Suppressor macrophage treated with lipopolysaccharide for 4 hours (primary cell): ENCODE measurements around the gene A4GALT.

Experiments
- DNase-seq: peaks from one replicate; pipeline ENCODE4 v3.0.0-alpha.2; 2020

A4GALT gene

GRCh38 chr22:42646569-42647525 is 73.8 kb downstream of the A4GALT start:
- DNase-seq, result no peak

- no peak for DNase-seq
Observed at GRCh38 chr22:42645938-42646568, 74.6 kb downstream of the A4GALT start.

GRCh38 chr22:42645341-42645937 is 75.2 kb downstream of the A4GALT start:
- DNase-seq, result no peak

- DNase-seq, result peak; percentile 35
Observed at GRCh38 chr22:42644422-42645340, 76.0 kb downstream of the A4GALT start.

- DNase-seq, result no peak
Observed at GRCh38 chr22:42643634-42644421, 76.8 kb downstream of the A4GALT start.

GRCh38 chr22:42642806-42643633 is 77.7 kb downstream of the A4GALT start:
- DNase-seq, result peak; percentile 44
